Nasal cavity respiratory epithelium epithelial cell of viscerocranial mucosa (primary cell): ENCODE data around the gene MAPK6. TPM values are rescaled to one million over a fixed set of nuclear protein-coding genes. Genes with fewer than 3 reads are reported as not detected.

Experiments
- total RNA-seq: library from RNA; depleted of rRNA; stranded (reverse); fragments of >200 nt; gene quantifications from 2 replicates; pipeline ENCODE4 v1.2.3, GENCODE V29; 2014

Gene MAPK6
- total RNA-seq: 258 and 274 TPM in 2 replicates

GRCh38 chr15:52018693-52019393 lies at the start of gene MAPK6:
Gene MAPK6, plus strand, starts transcription at chr15:52019219. Its CDS starts 27,242 bp downstream, at chr15:52046461.

DNA sequence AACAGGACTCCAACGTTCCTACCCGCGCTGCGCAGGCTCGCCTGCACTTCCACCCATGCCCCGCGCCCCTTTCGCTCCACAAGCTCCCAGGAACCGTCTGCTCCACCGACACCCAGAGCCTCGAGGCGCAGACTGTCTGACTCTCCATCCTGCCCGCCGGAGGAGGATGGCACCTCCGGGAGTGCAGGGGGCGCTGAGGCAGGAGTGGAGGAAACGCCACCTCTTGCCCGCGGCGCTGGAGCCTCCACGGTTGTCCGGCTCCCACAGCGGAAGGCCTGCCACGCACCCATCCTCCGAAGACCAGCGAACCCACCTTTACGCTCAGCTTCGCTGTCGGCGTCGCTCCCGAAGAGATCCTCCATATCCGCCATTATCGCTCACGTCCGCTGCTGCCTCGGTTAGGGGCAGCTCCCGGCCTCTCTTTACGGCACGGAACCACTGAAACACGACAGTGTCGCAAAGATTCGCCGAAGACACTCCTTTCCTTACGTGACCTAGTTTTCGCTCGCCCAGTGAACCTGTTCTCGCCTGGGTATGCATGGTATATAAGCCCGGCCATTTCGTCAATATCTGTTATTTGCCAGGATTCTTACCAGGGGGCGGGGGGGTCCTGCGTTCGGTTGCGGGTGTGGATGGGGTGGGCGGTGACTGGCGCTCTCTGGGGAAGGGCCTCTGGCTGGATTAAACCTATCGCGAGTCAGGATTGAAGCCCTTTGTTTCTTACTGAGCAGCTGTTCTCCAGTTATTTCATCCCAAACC lies 47.5 kb upstream of the MAPK6 start, which contains the start of gene LEO1:
LEO1 (minus strand) TSS at position 404 of the 759 bp plus-strand sequence; CDS start at position 371, 33 bp downstream.

Other genes starting within 250 kb of the MAPK6 start
- 89.6 and 99.5 TPM in 2 replicates for gene TMOD3, start 189.6 kb upstream of the MAPK6 start, total RNA-seq
- 20.8 and 66.6 TPM in 2 replicates for gene LEO1, start 47.4 kb upstream of the MAPK6 start, total RNA-seq
- 1.7 TPM in 2 replicates for gene BCL2L10, start 93.6 kb downstream of the MAPK6 start, total RNA-seq
- gene GNB5, start 172.2 kb downstream of the MAPK6 start, total RNA-seq: 51.6 and 75.6 TPM in 2 replicates